Keratinocyte (primary cell): Measurements from ENCODE around the gene AGO3. TPM values are rescaled to one million over a fixed set of nuclear protein-coding genes. Genes with fewer than 3 reads are reported as not detected.

ENCODE experiments used
- DNase-seq: peaks from one replicate; pipeline ENCODE4 v3.0.0-alpha.2; 2011; ENCODE audit warnings: low read depth, missing footprints, low spot score
- FAIRE-seq: peaks from 2 replicates; lab custom pipeline; 2011; peaks lifted over from hg19 to GRCh38; lab: Jason Lieb, UNC
- H2AFZ ChIP-seq: 2 replicates; pipeline ENCODE4 v1.6.0; 2012; ENCODE audit warnings: low read length, control low read depth, inconsistent platforms; ENCODE audit not compliant: control insufficient read depth
- H3K27ac ChIP-seq: 2 replicates; pipeline ENCODE4 v1.5.1; 2011; ENCODE audit warnings: low read length; ENCODE audit not compliant: control insufficient read depth, insufficient read depth
- H3K27me3 ChIP-seq: 3 replicates; pipeline ENCODE4 v1.6.0; 2011; ENCODE audit warnings: low read length; ENCODE audit not compliant: control insufficient read depth, insufficient read depth; ENCODE audit errors: extremely low read depth
- H3K36me3 ChIP-seq, 2 experiments: 2 replicates in 1 of 2; 3 replicates in 1 of 2; pipeline ENCODE4 v1.5.1; 2011; ENCODE audit warnings: low read length in 2 of 2, mild to moderate bottlenecking in 1 of 2; ENCODE audit not compliant: control insufficient read depth in 2 of 2, insufficient read depth in 2 of 2; ENCODE audit errors: extremely low read depth in 1 of 2
- H3K4me1 ChIP-seq: 3 replicates; pipeline ENCODE4 v1.5.1; 2011; ENCODE audit warnings: low read length; ENCODE audit not compliant: control insufficient read depth, insufficient read depth; ENCODE audit errors: extremely low read depth
- H3K4me2 ChIP-seq: 3 replicates; pipeline ENCODE4 v1.6.0; 2011; ENCODE audit warnings: low read depth, low read length; ENCODE audit not compliant: control insufficient read depth, insufficient read depth; ENCODE audit errors: extremely low read depth
- H3K4me3 ChIP-seq, 3 experiments: fragments of 200-600 bp in 1 of 3; sonication (generic) in 1 of 3; 2 replicates in 2 of 3; 3 replicates in 1 of 3; pipeline ENCODE4 v1.5.1; 2011 to 2016; ENCODE audit warnings: low read length in 3 of 3, mild to moderate bottlenecking in 3 of 3, control low read depth in 2 of 3, inconsistent platforms in 1 of 3, low read depth in 1 of 3, mixed read lengths in 1 of 3, mixed run types in 1 of 3, moderate library complexity in 1 of 3; ENCODE audit not compliant: control insufficient read depth in 2 of 3, insufficient read depth in 2 of 3; ENCODE audit errors: extremely low read depth in 1 of 3
- H3K79me2 ChIP-seq: 2 replicates; pipeline ENCODE4 v1.6.0; 2012; ENCODE audit warnings: low read length; ENCODE audit not compliant: control insufficient read depth, insufficient read depth
- H3K9ac ChIP-seq: 3 replicates; pipeline ENCODE4 v1.6.0; 2011; ENCODE audit warnings: low read length; ENCODE audit not compliant: control insufficient read depth, insufficient read depth; ENCODE audit errors: extremely low read depth
- H3K9me1 ChIP-seq: 3 replicates; pipeline ENCODE4 v1.6.0; 2011; ENCODE audit warnings: low read length; ENCODE audit not compliant: control insufficient read depth, insufficient read depth; ENCODE audit errors: extremely low read depth
- H3K9me3 ChIP-seq: 2 replicates; pipeline ENCODE4 v1.5.1; 2012; ENCODE audit warnings: low read depth, low read length; ENCODE audit not compliant: control insufficient read depth
- H4K20me1 ChIP-seq: 3 replicates; pipeline ENCODE4 v1.6.0; 2011; ENCODE audit warnings: low read length; ENCODE audit not compliant: control insufficient read depth, insufficient read depth; ENCODE audit errors: extremely low read depth
- EZH2 ChIP-seq: IDR thresholded peaks from one replicate; pipeline ENCODE4 v1.6.1; 2012; ENCODE audit warnings: inconsistent platforms, mild to moderate bottlenecking, low read length, moderate library complexity
- dilution Hi-C: fragments of 300-500 bp; cut with MboI; formaldehyde crosslinking; loops from one replicate; pipeline ENCODE4 v1.7.0; 2020; ENCODE audit warnings: low sequenced_read_pairs; ENCODE audit not compliant: extremely low pct_ligation_motif_present
- polyA plus RNA-seq, 5 experiments: library from polyadenylated mRNA; depleted of rRNA in 3 of 5; stranded (reverse) in 3 of 5; stranded (forward) in 1 of 5; unstranded in 1 of 5; fragments of >200 nt; gene quantifications; 1 replicate in 1 of 5; 2 replicates in 3 of 5; 3 replicates in 1 of 5; pipeline versions ENCODE4 v1.2.1 to v1.2.3, GENCODE V29; 2011 to 2012; ENCODE audit warnings: missing spikeins in 2 of 5, low read depth in 1 of 5, low replicate concordance in 1 of 5
- TF ChIP-seq, protein P1 (sequence below), 3 experiments: IDR thresholded peaks in 1 of 3; conservative IDR thresholded peaks in 1 of 3; optimal IDR thresholded peaks in 1 of 3; 2 replicates in 2 of 3; 3 replicates in 1 of 3; pipeline versions ENCODE3 to v1.5.1; 2011; ENCODE audit warnings: low read length in 3 of 3, mild to moderate bottlenecking in 3 of 3, moderate library complexity in 2 of 3, control low read depth in 1 of 3, inconsistent platforms in 1 of 3; ENCODE audit not compliant: insufficient read depth in 2 of 3; ENCODE audit errors: extremely low read depth in 1 of 3

The AGO3 gene
- polyA plus RNA-seq, 1 donor (not counting 4 experiments of a cell fraction or from before 2014, with no cell fraction given) = 14.0 TPM

DNA sequence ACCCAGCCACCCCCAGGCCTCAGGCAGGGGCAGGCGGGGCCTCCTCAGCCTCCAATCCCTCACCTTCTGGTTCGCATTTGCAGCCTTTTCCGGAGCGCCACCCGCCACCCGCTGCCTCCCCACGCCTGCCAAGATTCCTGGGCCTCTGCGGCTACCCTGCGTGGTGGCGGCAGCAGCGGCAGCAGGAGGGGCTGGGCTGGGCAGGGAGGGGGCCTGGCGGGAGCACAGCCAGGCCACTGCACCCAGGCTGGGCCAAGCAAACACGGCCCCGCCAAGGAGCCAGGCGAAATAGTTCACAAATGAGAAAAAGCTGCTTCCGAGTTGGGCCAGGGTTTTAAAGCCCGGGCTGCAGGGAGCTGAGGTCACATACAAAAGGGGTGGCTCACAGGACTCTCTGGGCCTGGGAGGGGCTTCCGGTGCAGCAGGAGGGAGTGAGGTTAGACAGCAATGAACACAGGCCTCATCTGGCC lies 184.3 kb downstream of the AGO3 start:
- H3K4me1 ChIP-seq = no peaks in the 10 kb centered on the region
- H3K36me3 ChIP-seq = no peaks in the 10 kb centered on the region
- H2AFZ ChIP-seq = no peak overlapping the region
- no peaks in the 10 kb centered on the region for H3K9me3 ChIP-seq
- no peak overlapping the region for H3K27ac ChIP-seq
- H4K20me1 ChIP-seq = no peaks in the 10 kb centered on the region
- dilution Hi-C loops = no loop called here
- no peaks in the 10 kb centered on the region for H3K9me1 ChIP-seq
- no peak for DNase-seq
- no peaks in the 10 kb centered on the region for H3K79me2 ChIP-seq
- no peak overlapping the region for H3K4me3 ChIP-seq
- H3K9ac ChIP-seq = no peak overlapping the region
- no peak for TF ChIP-seq EZH2
- TF ChIP-seq, protein P1, sequence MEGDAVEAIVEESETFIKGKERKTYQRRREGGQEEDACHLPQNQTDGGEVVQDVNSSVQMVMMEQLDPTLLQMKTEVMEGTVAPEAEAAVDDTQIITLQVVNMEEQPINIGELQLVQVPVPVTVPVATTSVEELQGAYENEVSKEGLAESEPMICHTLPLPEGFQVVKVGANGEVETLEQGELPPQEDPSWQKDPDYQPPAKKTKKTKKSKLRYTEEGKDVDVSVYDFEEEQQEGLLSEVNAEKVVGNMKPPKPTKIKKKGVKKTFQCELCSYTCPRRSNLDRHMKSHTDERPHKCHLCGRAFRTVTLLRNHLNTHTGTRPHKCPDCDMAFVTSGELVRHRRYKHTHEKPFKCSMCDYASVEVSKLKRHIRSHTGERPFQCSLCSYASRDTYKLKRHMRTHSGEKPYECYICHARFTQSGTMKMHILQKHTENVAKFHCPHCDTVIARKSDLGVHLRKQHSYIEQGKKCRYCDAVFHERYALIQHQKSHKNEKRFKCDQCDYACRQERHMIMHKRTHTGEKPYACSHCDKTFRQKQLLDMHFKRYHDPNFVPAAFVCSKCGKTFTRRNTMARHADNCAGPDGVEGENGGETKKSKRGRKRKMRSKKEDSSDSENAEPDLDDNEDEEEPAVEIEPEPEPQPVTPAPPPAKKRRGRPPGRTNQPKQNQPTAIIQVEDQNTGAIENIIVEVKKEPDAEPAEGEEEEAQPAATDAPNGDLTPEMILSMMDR (optimal IDR thresholded peaks at IDR 0.05 in 1 of 3, IDR thresholded peaks at IDR 0.05 in 1 of 3, conservative IDR thresholded peaks at IDR 0.05 in 1 of 3; ENCODE audit: extremely low read depth in 1 of 3, insufficient read depth in 2 of 3, low read length in 3 of 3) = no peak
- no peaks in the 10 kb centered on the region for H3K27me3 ChIP-seq
- no peak overlapping the region for H3K4me2 ChIP-seq
- no peak for FAIRE-seq

DNA sequence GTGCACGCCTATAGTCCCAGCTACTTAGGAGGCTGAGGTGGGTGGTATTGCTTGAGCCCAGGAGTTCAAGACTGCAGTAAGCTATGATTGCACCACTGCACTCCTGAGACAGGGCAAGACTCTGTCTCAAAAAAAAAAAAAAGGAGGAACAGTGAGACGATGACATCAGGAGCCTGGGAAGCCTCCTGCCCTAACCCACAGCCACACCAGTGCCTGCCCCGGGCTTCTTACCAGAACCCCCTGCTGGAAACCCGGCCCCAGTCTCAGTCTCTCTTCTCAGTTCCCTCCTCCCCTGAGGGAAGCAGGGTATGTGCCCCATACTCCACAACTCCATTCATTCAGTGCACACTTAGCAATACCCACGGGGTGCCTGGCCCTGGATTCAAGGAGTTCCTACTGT lies 185.0 kb downstream of the AGO3 start:
- H3K27me3 ChIP-seq = no peaks in the 10 kb centered on the region
- no peak overlapping the region for H3K4me3 ChIP-seq
- no peaks in the 10 kb centered on the region for H4K20me1 ChIP-seq
- H3K9me3 ChIP-seq = no peaks in the 10 kb centered on the region
- H3K79me2 ChIP-seq = no peaks in the 10 kb centered on the region
- dilution Hi-C loops = no loop called here
- H3K9ac ChIP-seq = no peak overlapping the region
- no peaks in the 10 kb centered on the region for H3K4me1 ChIP-seq
- FAIRE-seq (no peak), DNase-seq (no peak)
- H3K9me1 ChIP-seq = no peaks in the 10 kb centered on the region
- no peaks in the 10 kb centered on the region for H3K36me3 ChIP-seq
- no peak overlapping the region for H3K4me2 ChIP-seq
- no peak overlapping the region for H3K27ac ChIP-seq
- TF ChIP-seq, protein P1 (optimal IDR thresholded peaks at IDR 0.05 in 1 of 3, IDR thresholded peaks at IDR 0.05 in 1 of 3, conservative IDR thresholded peaks at IDR 0.05 in 1 of 3; ENCODE audit: extremely low read depth in 1 of 3, insufficient read depth in 2 of 3, low read length in 3 of 3) = no peak
- TF ChIP-seq EZH2 = no peak
- no peak overlapping the region for H2AFZ ChIP-seq
